HUES6 (cell line): ENCODE measurements around the gene TNFRSF25.
A peak's percentile ranks its signal among the peaks of the same experiment; 100 is the strongest.

Experiments
- H3K27ac ChIP-seq: 2 replicates; pipeline ENCODE4 v1.7.0; 2013; ENCODE audit warnings: low read depth, mild to moderate bottlenecking, low read length, inconsistent platforms
- H3K27me3 ChIP-seq: 2 replicates; pipeline ENCODE4 v1.6.1; 2013; ENCODE audit warnings: low read length; ENCODE audit not compliant: control insufficient read depth, insufficient read depth
- H3K36me3 ChIP-seq: 2 replicates; pipeline ENCODE4 v1.6.1; 2013; ENCODE audit warnings: low read length; ENCODE audit not compliant: control insufficient read depth, insufficient read depth
- H3K4me1 ChIP-seq: 2 replicates; pipeline ENCODE4 v1.6.1; 2013; ENCODE audit warnings: low read length; ENCODE audit not compliant: control insufficient read depth, insufficient read depth
- H3K4me3 ChIP-seq: 2 replicates; pipeline ENCODE4 v1.5.1; 2013; ENCODE audit warnings: low read depth, low read length
- H3K9ac ChIP-seq: one replicate; pipeline ENCODE4 v1.6.1; 2013; ENCODE audit warnings: mild to moderate bottlenecking, low read length
- H3K9me3 ChIP-seq: 2 replicates; pipeline ENCODE4 v1.6.1; 2013; ENCODE audit warnings: low read depth, low read length; ENCODE audit not compliant: control insufficient read depth, insufficient read depth

Gene TNFRSF25

DNA sequence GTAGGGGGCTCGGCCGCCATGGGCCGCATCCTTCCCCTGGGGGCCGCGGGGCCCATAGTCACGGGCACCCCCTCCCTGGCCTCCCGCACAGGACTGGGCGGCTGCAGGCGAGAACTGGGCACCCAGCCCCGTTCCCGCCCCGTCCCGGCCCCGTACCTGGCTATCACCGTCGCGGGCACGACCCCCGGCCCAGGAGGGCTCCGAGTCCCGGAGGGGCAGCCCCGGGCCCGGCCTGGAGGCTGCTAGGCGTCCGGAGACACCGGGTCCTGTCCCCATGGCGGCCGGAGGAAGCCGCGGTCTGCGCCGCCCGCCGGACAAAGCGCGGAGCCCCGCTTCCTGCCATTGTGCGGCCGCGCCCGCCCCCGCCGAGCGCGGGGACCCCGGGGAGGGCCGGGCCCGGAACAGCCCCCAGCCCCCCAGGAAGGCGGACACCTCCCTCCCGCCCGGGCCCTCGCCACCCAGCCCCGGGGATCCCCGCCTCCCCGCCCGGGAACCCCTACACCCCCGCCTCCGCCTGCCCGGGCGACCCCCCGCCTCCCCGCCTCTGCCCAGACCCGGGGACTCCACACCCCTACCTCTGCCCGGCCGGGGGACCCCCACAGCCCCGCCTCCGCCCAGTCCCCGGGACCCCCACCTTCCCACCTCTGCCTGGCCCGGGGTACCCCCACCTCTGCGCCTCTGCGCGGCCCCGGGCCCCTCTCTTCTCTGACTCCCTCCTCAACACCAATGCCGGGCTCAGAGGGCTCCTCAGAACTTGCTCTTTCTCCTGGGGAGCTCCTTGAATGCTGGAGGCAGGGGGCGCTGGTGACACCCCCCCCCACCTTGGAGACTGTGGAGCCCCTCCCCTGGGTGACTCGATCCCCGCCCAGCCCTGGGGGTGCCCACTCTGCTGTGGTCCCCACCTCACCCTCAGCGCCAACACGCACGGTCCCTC, 19.5 kb upstream of the TNFRSF25 start:
- no peaks in the 10 kb centered on the region for H3K9me3 ChIP-seq
- H3K27ac ChIP-seq, result no peak overlapping the region
- peak overlapping the region; percentile 54 for H3K9ac ChIP-seq
- no peaks in the 10 kb centered on the region for H3K36me3 ChIP-seq
- peaks cover 25% of the 10 kb centered on the region for H3K4me1 ChIP-seq
- peak overlapping the region; percentile 66 for H3K4me3 ChIP-seq
- H3K27me3 ChIP-seq, result peaks cover 17% of the 10 kb centered on the region; the same call in 1 of the 2 replicates

GRCh38 chr1:6484826-6485167, 18.8 kb upstream of the TNFRSF25 start:
- H3K9me3 ChIP-seq, result no peaks in the 10 kb centered on the region
- peak overlapping the region; percentile 66 for H3K4me3 ChIP-seq
- H3K27me3 ChIP-seq, result peaks cover 17% of the 10 kb centered on the region; the same call in 1 of the 2 replicates
- peaks cover 25% of the 10 kb centered on the region for H3K4me1 ChIP-seq
- no peak overlapping the region for H3K27ac ChIP-seq
- H3K36me3 ChIP-seq, result no peaks in the 10 kb centered on the region
- H3K9ac ChIP-seq, result peak overlapping the region; percentile 54

DNA sequence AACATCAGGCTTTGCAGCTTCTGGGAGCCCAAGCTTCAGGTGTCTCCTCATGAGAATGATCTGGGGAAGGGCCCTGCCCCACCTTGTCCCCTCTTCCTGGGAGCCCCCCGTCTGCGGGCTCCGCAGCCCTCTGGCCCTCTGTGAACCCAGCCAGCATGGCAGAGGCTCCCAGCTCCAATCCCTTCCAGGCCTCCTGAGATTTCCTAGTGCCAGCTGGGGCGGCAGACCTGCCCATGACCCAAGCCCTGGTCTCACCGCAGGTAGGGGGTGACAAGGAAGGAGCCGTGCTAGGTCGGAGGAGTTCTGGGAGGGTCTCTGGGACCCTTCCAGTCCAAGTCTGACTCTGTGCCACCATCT, 17.8 kb upstream of the TNFRSF25 start:
- no peaks in the 10 kb centered on the region for H3K36me3 ChIP-seq

GRCh38 chr1:6483017-6483760, 17.2 kb upstream of the TNFRSF25 start:
- Histone ChIP-seq H3K36me3 (no peaks in the 10 kb centered on the region), H3K27ac (no peak overlapping the region), H3K4me1 (peaks cover 15% of the 10 kb centered on the region), H3K4me3 (no peak overlapping the region), H3K9me3 (no peaks in the 10 kb centered on the region), H3K9ac (no peak overlapping the region), H3K27me3 (peaks cover 17% of the 10 kb centered on the region; the same call in 1 of the 2 replicates)

More for the DNA sequence above, 17.8 kb upstream of the TNFRSF25 start:
- H3K9me3 ChIP-seq, result no peaks in the 10 kb centered on the region
- no peak overlapping the region for H3K9ac ChIP-seq
- no peak overlapping the region for H3K4me3 ChIP-seq
- H3K27ac ChIP-seq, result no peak overlapping the region
- H3K4me1 ChIP-seq, result peaks cover 15% of the 10 kb centered on the region
- H3K27me3 ChIP-seq, result peaks cover 17% of the 10 kb centered on the region; the same call in 1 of the 2 replicates

- peaks cover 21% of the 10 kb centered on the region for H3K4me1 ChIP-seq
- no peaks in the 10 kb centered on the region for H3K9me3 ChIP-seq
- H3K36me3 ChIP-seq, result no peaks in the 10 kb centered on the region
- H3K4me3 ChIP-seq, result no peak overlapping the region
- H3K27me3 ChIP-seq, result peaks cover 17% of the 10 kb centered on the region; the same call in 1 of the 2 replicates
- no peak overlapping the region for H3K27ac ChIP-seq
- no peak overlapping the region for H3K9ac ChIP-seq
These were observed 15.8 kb upstream of the TNFRSF25 start for GRCh38 chr1:6481820-6482219.

DNA sequence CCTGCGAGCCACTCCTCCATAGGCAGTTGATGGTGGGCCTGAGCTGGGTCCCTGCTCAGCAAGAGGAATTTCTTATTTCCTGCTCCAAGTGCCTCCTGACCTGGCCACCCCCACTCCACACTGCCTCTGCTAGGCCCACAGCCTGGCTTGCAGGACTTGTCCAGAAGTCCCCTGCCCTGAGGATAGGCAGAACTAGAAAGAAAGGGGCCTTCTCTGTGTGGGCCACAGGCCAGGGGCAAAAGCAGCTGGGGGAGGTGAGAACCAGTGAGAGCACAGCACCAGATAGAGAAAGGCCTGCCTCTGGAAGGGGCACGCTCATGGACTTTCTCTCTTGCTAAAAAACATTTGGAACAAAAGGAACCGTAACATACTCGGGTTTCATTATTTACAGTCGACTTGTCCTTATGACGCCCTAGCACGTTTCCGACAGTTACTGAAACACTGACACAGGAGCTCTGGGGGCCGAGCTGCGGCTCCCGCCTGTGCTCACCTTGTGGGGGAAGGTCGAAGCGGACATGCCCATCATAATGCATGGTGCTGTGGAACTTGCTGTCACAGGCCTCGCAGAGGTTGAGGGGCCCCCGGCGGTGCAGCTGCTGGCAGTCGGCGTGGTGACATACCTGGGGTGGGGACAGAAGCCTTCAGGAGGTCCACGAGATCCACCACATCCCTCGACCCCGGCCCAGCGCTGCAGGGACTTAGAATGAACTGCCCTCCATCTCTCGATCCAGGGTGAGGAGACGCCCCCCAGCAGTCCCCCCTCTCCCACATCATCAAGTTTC, 11.3 kb upstream of the TNFRSF25 start:
- peaks cover 25% of the 10 kb centered on the region for H3K4me1 ChIP-seq
- H3K4me3 ChIP-seq, result no peak overlapping the region
- peaks cover 8% of the 10 kb centered on the region for H3K36me3 ChIP-seq
- no peaks in the 10 kb centered on the region for H3K9me3 ChIP-seq
- H3K9ac ChIP-seq, result no peak overlapping the region
- H3K27ac ChIP-seq, result no peak overlapping the region
- no peaks in the 10 kb centered on the region for H3K27me3 ChIP-seq

- H3K9me3 ChIP-seq, result no peaks in the 10 kb centered on the region
- no peak overlapping the region for H3K9ac ChIP-seq
- H3K27me3 ChIP-seq, result no peaks in the 10 kb centered on the region
- H3K27ac ChIP-seq, result no peak overlapping the region
- H3K4me1 ChIP-seq, result peaks cover 32% of the 10 kb centered on the region
- peaks cover 13% of the 10 kb centered on the region for H3K36me3 ChIP-seq
- H3K4me3 ChIP-seq, result no peak overlapping the region
These were observed 10.5 kb upstream of the TNFRSF25 start for GRCh38 chr1:6476483-6476882.

DNA sequence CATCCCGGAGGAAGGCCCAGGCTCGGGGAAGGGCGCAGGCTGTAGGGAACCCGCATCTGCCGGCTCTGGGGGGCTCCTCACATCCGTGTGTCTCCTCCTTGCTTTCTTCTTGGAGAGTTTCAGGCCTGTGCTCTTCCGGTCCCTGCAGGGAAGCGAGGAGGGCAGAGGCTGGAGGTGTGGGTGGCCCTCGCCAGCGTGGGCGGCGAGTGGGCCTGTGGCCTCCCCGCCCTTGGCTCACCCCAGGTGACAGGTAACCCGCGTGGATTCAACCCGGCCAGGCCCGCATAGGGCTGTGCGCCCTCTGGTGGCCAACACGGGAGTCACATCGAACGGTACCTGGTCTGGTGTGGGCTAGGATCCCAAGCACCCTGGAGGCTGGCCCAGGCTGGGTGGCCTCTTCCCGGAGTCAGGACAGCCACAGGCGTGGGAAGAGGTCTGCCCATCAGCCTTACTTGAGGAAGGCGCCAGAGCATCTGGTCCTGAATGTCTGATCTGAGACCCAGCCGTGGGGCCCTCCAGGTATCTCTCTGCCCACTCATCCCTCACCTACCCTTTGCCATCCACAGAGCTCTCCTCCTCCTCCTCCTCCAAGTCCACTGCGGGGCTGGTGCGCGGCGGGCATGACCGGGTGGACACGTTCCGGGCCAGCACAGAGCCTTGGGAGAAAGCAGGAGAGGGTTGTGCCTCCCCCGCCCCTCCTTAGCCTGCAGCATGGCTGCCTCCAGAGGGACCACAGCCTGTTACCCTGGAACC, 9.6 kb upstream of the TNFRSF25 start:
- no peaks in the 10 kb centered on the region for H3K27me3 ChIP-seq
- H3K36me3 ChIP-seq, result peaks cover 14% of the 10 kb centered on the region
- no peak overlapping the region for H3K27ac ChIP-seq
- no peaks in the 10 kb centered on the region for H3K9me3 ChIP-seq
- H3K4me3 ChIP-seq, result no peak overlapping the region
- H3K9ac ChIP-seq, result no peak overlapping the region
- H3K4me1 ChIP-seq, result peaks cover 32% of the 10 kb centered on the region

DNA sequence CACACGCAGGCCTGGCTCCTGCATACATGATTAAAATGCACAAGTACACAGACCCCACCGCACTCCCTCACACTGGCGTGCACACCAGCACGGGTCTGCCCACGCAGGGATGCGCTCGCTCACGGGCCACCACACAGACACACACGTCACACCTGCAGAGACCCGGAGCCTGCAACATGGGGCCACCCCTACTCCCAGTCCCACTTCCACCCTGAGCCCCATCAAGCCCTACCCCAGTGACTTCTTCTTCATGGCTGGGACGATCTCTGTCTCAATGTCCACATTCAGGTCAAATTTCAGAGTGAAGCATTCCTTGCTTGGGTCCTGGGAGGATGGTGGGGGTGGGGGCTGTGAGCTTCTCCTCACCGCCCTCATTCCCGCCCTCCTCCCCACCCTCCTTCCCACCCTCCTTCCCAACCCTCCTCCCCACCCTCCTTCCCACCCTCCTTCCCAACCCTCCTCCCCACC, 8.9 kb upstream of the TNFRSF25 start:
- H3K4me3 ChIP-seq, result no peak overlapping the region
- peaks cover 21% of the 10 kb centered on the region for H3K36me3 ChIP-seq
- peaks cover 32% of the 10 kb centered on the region for H3K4me1 ChIP-seq
- H3K9me3 ChIP-seq, result no peaks in the 10 kb centered on the region
- H3K27ac ChIP-seq, result no peak overlapping the region
- H3K27me3 ChIP-seq, result no peaks in the 10 kb centered on the region
- peak overlapping the region; percentile 3 for H3K9ac ChIP-seq
